GM12878 (cell line): ENCODE data around the gene FAF1. TPM values are rescaled to one million over a fixed set of nuclear protein-coding genes. Genes with fewer than 3 reads are reported as not detected.

ENCODE experiments used
- ATAC-seq: fragments of 200-7000 bp; cut with Tn5 transposase; 3 replicates; pipeline ENCODE4 v1.9.1; 2020; ENCODE audit warnings: mild to moderate bottlenecking, moderate library complexity
- BruUV-seq: library from RNA; stranded (reverse); fragments of 400-500 nt; replicated peaks from 2 replicates; lab custom pipeline; 2021; lab: Mats Ljungman, UMichigan
- CTCF ChIA-PET: fragments of 300-600 bp; sonication (Branson Sonifier 250); formaldehyde crosslinking; extraction: SDS; loops from one replicate; lab custom pipeline; 2021; ENCODE audit warnings: inconsistent platforms; lab: Yijun Ruan, JAX
- POLR2A ChIA-PET: fragments of 350-600 bp; formaldehyde crosslinking; extraction: SDS; loops from one replicate; lab custom pipeline; 2021; ENCODE audit warnings: inconsistent platforms; lab: Charles Lee
- RAD21 ChIA-PET: fragments of 300-600 bp; sonication (Branson Sonifier 250); formaldehyde crosslinking; loops from one replicate; lab custom pipeline; 2023; ENCODE audit warnings: antibody characterized with exemption; ENCODE audit not compliant: unreplicated experiment; lab: Charles Lee
- SMC1A ChIA-PET: fragments of 300-600 bp; sonication (Branson Sonifier 250); formaldehyde crosslinking; loops from one replicate; lab custom pipeline; 2023; ENCODE audit not compliant: unreplicated experiment, uncharacterized antibody; lab: Charles Lee
- DNase-seq: peaks from one replicate; pipeline ENCODE4 v3.0.0-alpha.2; 2011; ENCODE audit warnings: low read depth, low spot score
- FAIRE-seq: peaks from 3 replicates; lab custom pipeline; 2011; peaks lifted over from hg19 to GRCh38; lab: Jason Lieb, UNC
- H2AFZ ChIP-seq: 2 replicates; pipeline ENCODE4 v1.6.0; 2011; ENCODE audit warnings: low read depth, low read length, control low read depth; ENCODE audit not compliant: control insufficient read depth
- H3K27ac ChIP-seq: 2 replicates; pipeline ENCODE4 v1.5.1; 2011; ENCODE audit warnings: control low read depth; ENCODE audit not compliant: control insufficient read depth, insufficient read depth
- H3K27me3 ChIP-seq, 2 experiments: replicated peaks in 1 of 2; 2 replicates each; pipeline versions ENCODE4 v1.6.0 to v1.6.1; 2011; ENCODE audit warnings: low read length in 1 of 2; ENCODE audit not compliant: control insufficient read depth in 2 of 2, insufficient read depth in 2 of 2
- H3K36me3 ChIP-seq, 2 experiments: 2 replicates each; pipeline ENCODE4 v1.5.1; 2011; ENCODE audit warnings: low read length in 1 of 2; ENCODE audit not compliant: control insufficient read depth in 2 of 2, insufficient read depth in 2 of 2
- H3K4me1 ChIP-seq: 2 replicates; pipeline ENCODE4 v1.6.1; 2011; ENCODE audit warnings: mild to moderate bottlenecking, low read length, moderate library complexity, mixed read lengths; ENCODE audit not compliant: control insufficient read depth, insufficient read depth
- H3K4me2 ChIP-seq: 2 replicates; pipeline ENCODE4 v1.6.0; 2011; ENCODE audit warnings: control low read depth; ENCODE audit not compliant: control insufficient read depth, insufficient read depth
- H3K4me3 ChIP-seq: fragments of 200-600 bp; sonication (generic); 2 replicates; pipeline ENCODE4 v1.5.1; 2016
- H3K79me2 ChIP-seq: 2 replicates; pipeline ENCODE4 v1.6.0; 2011; ENCODE audit warnings: low read length; ENCODE audit not compliant: control insufficient read depth, insufficient read depth
- H3K9ac ChIP-seq: 2 replicates; pipeline ENCODE4 v1.8.0; 2011; ENCODE audit warnings: low read length, control low read depth, mixed read lengths; ENCODE audit not compliant: control insufficient read depth, insufficient read depth
- H3K9me3 ChIP-seq: replicated peaks from 3 replicates; pipeline ENCODE4 v1.5.1; 2011; ENCODE audit warnings: mild to moderate bottlenecking, low read length; ENCODE audit not compliant: control insufficient read depth, insufficient read depth
- H4K20me1 ChIP-seq: 2 replicates; pipeline ENCODE4 v1.6.0; 2011; ENCODE audit not compliant: control insufficient read depth, insufficient read depth
- BACH1 ChIP-seq: fragments of 450-650 bp; IDR thresholded peaks from 2 replicates; pipeline ENCODE4 v1.6.1; 2017; ENCODE audit warnings: mild to moderate bottlenecking, borderline replicate concordance
- CBX3 ChIP-seq: fragments of 200-600 bp; sonication (generic); IDR thresholded peaks from 2 replicates; pipeline ENCODE4 v1.6.1; 2016; ENCODE audit warnings: low read depth, borderline replicate concordance
- CUX1 ChIP-seq: IDR thresholded peaks from 2 replicates; pipeline ENCODE4 v1.6.1; 2012; ENCODE audit warnings: improper control_type of control experiment, low read depth, low read length; ENCODE audit not compliant: insufficient replicate concordance
- EZH2 ChIP-seq: IDR thresholded peaks from 2 replicates; pipeline ENCODE4 v1.6.1; 2012; ENCODE audit warnings: low read depth, mild to moderate bottlenecking, control low read depth, inconsistent platforms, low read length, borderline replicate concordance; ENCODE audit not compliant: control insufficient read depth
- PAX5 ChIP-seq: IDR thresholded peaks from 2 replicates; pipeline ENCODE4 v1.6.1; 2011; ENCODE audit warnings: low read depth, low read length, borderline replicate concordance
- PAX8 ChIP-seq: fragments of 450-650 bp; IDR thresholded peaks from 2 replicates; pipeline ENCODE4 v1.6.1; 2017; ENCODE audit warnings: mild to moderate bottlenecking, moderate library complexity
- PRDM15 ChIP-seq: fragments of 450-650 bp; formaldehyde crosslinking; IDR thresholded peaks from 2 replicates; pipeline ENCODE4 v1.4.0; 2020; ENCODE audit warnings: mild to moderate bottlenecking, moderate library complexity
- RUNX3 ChIP-seq: IDR thresholded peaks from 2 replicates; pipeline ENCODE4 v1.6.1; 2012; ENCODE audit warnings: low read length, inconsistent platforms
- SKIL ChIP-seq: fragments of 450-650 bp; IDR thresholded peaks from 2 replicates; pipeline ENCODE4 v1.6.1; 2017; ENCODE audit warnings: mild to moderate bottlenecking, low read depth, inconsistent platforms; ENCODE audit not compliant: poor library complexity, severe bottlenecking
- SP1 ChIP-seq: IDR thresholded peaks from one replicate; pipeline ENCODE4 v1.6.1; 2011; ENCODE audit warnings: low read depth, low read length
- SRF ChIP-seq, 2 experiments: IDR thresholded peaks; 2 replicates each; pipeline ENCODE4 v1.6.1; 2011; ENCODE audit warnings: low read depth in 2 of 2, low read length in 2 of 2, mild to moderate bottlenecking in 1 of 2, moderate library complexity in 1 of 2
- ZNF207 ChIP-seq: fragments of 450-650 bp; IDR thresholded peaks from 2 replicates; pipeline ENCODE4 v1.6.1; 2014; ENCODE audit warnings: antibody characterized with exemption, mild to moderate bottlenecking, borderline replicate concordance
- WGBS: methylation state at CpG from one replicate; pipeline ENCODE4 v1.1.6; 2016; ENCODE audit warnings: low lambda C conversion rate; ENCODE audit not compliant: insufficient replicate concordance, insufficient coverage; ENCODE audit errors: missing lambda C conversion rate; 5-methylcytosine and 5-hydroxymethylcytosine counted together
- in situ Hi-C: fragments of 300-500 bp; cut with MboI; formaldehyde crosslinking; loops from 9 replicates; pipeline ENCODE4 v1.14.3; 2018; ENCODE audit warnings: mixed read lengths
- intact Hi-C: fragments of 100-400 bp; cut with micrococcal nuclease; formaldehyde crosslinking; loops from one replicate; pipeline ENCODE4 v1.14.2; 2022; ENCODE audit not compliant: unreplicated experiment
- polyA plus RNA-seq, 11 experiments: library from polyadenylated mRNA; depleted of rRNA in 4 of 11; unstranded in 6 of 11; stranded (reverse) in 5 of 11; fragments of >200 nt; fragmentation: Nextera tagmentation in 4 of 11; fragmentation: Illumina TruSeq in 1 of 11; extraction: Ambion mirVana in 4 of 11; extraction: Trizol in 1 of 11; gene quantifications; 1 replicate in 1 of 11; 2 replicates in 10 of 11; pipeline versions ENCODE4 v1.2.1 to v1.2.3, GENCODE V29; 2011 to 2016; ENCODE audit warnings: inconsistent platforms in 2 of 11, missing spikeins in 2 of 11, low read depth in 1 of 11
- total RNA-seq, 4 experiments: library from RNA; depleted of rRNA in 3 of 4; stranded (reverse); fragments of >200 nt in 3 of 4; fragmentation: Illumina TruSeq in 1 of 4; extraction: Trizol in 1 of 4; gene quantifications; 2 replicates each; pipeline versions ENCODE4 v1.2.1 to v1.2.3, GENCODE V29; 2013 to 2021

FAF1 gene
- total and polyA plus RNA-seq, 10 of the 15 experiments (the other 5 are each of a cell fraction or from before 2014, with no cell fraction given): 8.6 to 54.5 (median 23.7) TPM

- no TSS peak for BruUV-seq
- no peak overlapping the region for H3K4me2 ChIP-seq
- intact Hi-C loops (no loop called here), in situ Hi-C loops (no loop called here)
- H3K36me3 ChIP-seq: peaks cover 4 to 5% of the 10 kb centered on the region in 2 experiments; a peak in 3 of 4 replicates
- no peak overlapping the region for H2AFZ ChIP-seq
- no peaks in the 10 kb centered on the region for H4K20me1 ChIP-seq
- H3K27me3 ChIP-seq: no peaks in the 10 kb centered on the region
- H3K27ac ChIP-seq: no peak overlapping the region
- H3K4me1 ChIP-seq: no peaks in the 10 kb centered on the region
- FAIRE-seq: no peak
- ChIA-PET RAD21 (no interaction called here), POLR2A (no interaction called here), SMC1A (interaction anchor here (1.5 kb wide), 1 partner anchor 13 kb away, joined by 3 read pairs; no protein-coding TSS in a partner anchor), CTCF (interaction anchor here (0.7 to 1.4 kb wide), 2 partner anchors 21 to 146 kb away, joined by 3 read pairs; no protein-coding TSS in a partner anchor)
- DNase-seq: no peak
- ATAC-seq: no peak
- no peak overlapping the region for H3K4me3 ChIP-seq
- H3K79me2 ChIP-seq: no peaks in the 10 kb centered on the region
- H3K9ac ChIP-seq: no peak overlapping the region
- no peaks in the 10 kb centered on the region for H3K9me3 ChIP-seq
- WGBS: 93% methylated on average over 3 of the region's 3 CpGs
- TF ChIP-seq SKIL: no peak
- TF ChIP-seq CUX1: no peak
- no peak for TF ChIP-seq ZNF207
- TF ChIP-seq EZH2: no peak
- no peak for TF ChIP-seq PAX5
- no peak for TF ChIP-seq PAX8
- TF ChIP-seq RUNX3: no peak
- TF ChIP-seq CBX3: no peak
- no peak for TF ChIP-seq BACH1
- no peak for TF ChIP-seq SRF (IDR thresholded peaks at IDR 0.05; ENCODE audit: low read depth in 2 of 2, low read length in 2 of 2)
- no peak for TF ChIP-seq PRDM15
- TF ChIP-seq SP1: no peak
Measured at GRCh38 chr1:50471967-50472366, 488.1 kb downstream of the FAF1 start.
